ENCODE data around the gene SAA2. TPM values are rescaled to one million over a fixed set of nuclear protein-coding genes. Genes with fewer than 3 reads are reported as not detected.

Gene SAA2
- polyA plus RNA-seq, 1 donor (not counting 4 experiments of a cell fraction or from before 2014, with no cell fraction given): 1.2 TPM

- FAIRE-seq: no peak
- Histone ChIP-seq H3K4me1 (ENCODE audit: control insufficient read depth, extremely low read depth, insufficient read depth, low read length) (no peaks in the 10 kb centered on the region), H2AFZ (ENCODE audit: control insufficient read depth, low read length) (no peak overlapping the region), H3K4me2 (ENCODE audit: control insufficient read depth, extremely low read depth, insufficient read depth, low read depth, low read length) (no peak overlapping the region), H3K9me1 (ENCODE audit: control insufficient read depth, extremely low read depth, insufficient read depth, low read length) (no peaks in the 10 kb centered on the region), H4K20me1 (ENCODE audit: control insufficient read depth, extremely low read depth, insufficient read depth, low read length) (no peaks in the 10 kb centered on the region), H3K36me3 (ENCODE audit: control insufficient read depth in 2 of 2, extremely low read depth in 1 of 2, insufficient read depth in 2 of 2, low read length in 2 of 2) (peaks cover 22% of the 10 kb centered on the region in 2 experiments), H3K4me3 (ENCODE audit: control insufficient read depth in 2 of 3, extremely low read depth in 1 of 3, insufficient read depth in 2 of 3, low read depth in 1 of 3, low read length in 3 of 3) (no peak overlapping the region), H3K27ac (ENCODE audit: control insufficient read depth, insufficient read depth, low read length) (no peak overlapping the region), H3K79me2 (ENCODE audit: control insufficient read depth, insufficient read depth, low read length) (no peaks in the 10 kb centered on the region), H3K9me3 (ENCODE audit: control insufficient read depth, low read depth, low read length) (no peaks in the 10 kb centered on the region), H3K27me3 (ENCODE audit: control insufficient read depth, extremely low read depth, insufficient read depth, low read length) (no peaks in the 10 kb centered on the region), H3K9ac (ENCODE audit: control insufficient read depth, extremely low read depth, insufficient read depth, low read length) (no peak overlapping the region)
- TF ChIP-seq, protein P1, sequence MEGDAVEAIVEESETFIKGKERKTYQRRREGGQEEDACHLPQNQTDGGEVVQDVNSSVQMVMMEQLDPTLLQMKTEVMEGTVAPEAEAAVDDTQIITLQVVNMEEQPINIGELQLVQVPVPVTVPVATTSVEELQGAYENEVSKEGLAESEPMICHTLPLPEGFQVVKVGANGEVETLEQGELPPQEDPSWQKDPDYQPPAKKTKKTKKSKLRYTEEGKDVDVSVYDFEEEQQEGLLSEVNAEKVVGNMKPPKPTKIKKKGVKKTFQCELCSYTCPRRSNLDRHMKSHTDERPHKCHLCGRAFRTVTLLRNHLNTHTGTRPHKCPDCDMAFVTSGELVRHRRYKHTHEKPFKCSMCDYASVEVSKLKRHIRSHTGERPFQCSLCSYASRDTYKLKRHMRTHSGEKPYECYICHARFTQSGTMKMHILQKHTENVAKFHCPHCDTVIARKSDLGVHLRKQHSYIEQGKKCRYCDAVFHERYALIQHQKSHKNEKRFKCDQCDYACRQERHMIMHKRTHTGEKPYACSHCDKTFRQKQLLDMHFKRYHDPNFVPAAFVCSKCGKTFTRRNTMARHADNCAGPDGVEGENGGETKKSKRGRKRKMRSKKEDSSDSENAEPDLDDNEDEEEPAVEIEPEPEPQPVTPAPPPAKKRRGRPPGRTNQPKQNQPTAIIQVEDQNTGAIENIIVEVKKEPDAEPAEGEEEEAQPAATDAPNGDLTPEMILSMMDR (optimal IDR thresholded peaks at IDR 0.05 in 1 of 3, IDR thresholded peaks at IDR 0.05 in 1 of 3, conservative IDR thresholded peaks at IDR 0.05 in 1 of 3; ENCODE audit: extremely low read depth in 1 of 3, insufficient read depth in 2 of 3, low read length in 3 of 3): no peak
- dilution Hi-C loops (cut with MboI; ENCODE audit: extremely low pct_ligation_motif_present, low sequenced_read_pairs): no loop called here
- no peak for DNase-seq (ENCODE audit: low read depth, low spot score)
These were observed 46.4 kb upstream of the SAA2 start for GRCh38 chr11:18294862-18295261.

GRCh38 chr11:18288911-18289310 lies 40.4 kb upstream of the SAA2 start:
- Histone ChIP-seq H3K9me3 (ENCODE audit: control insufficient read depth, low read depth, low read length) (no peaks in the 10 kb centered on the region), H3K36me3 (ENCODE audit: control insufficient read depth in 2 of 2, extremely low read depth in 1 of 2, insufficient read depth in 2 of 2, low read length in 2 of 2) (peaks cover 24 to 27% of the 10 kb centered on the region in 2 experiments), H3K4me3 (ENCODE audit: control insufficient read depth in 2 of 3, extremely low read depth in 1 of 3, insufficient read depth in 2 of 3, low read depth in 1 of 3, low read length in 3 of 3) (no peak overlapping the region), H3K27ac (ENCODE audit: control insufficient read depth, insufficient read depth, low read length) (no peak overlapping the region), H2AFZ (ENCODE audit: control insufficient read depth, low read length) (no peak overlapping the region), H3K9ac (ENCODE audit: control insufficient read depth, extremely low read depth, insufficient read depth, low read length) (no peak overlapping the region), H3K9me1 (ENCODE audit: control insufficient read depth, extremely low read depth, insufficient read depth, low read length) (no peaks in the 10 kb centered on the region), H3K4me2 (ENCODE audit: control insufficient read depth, extremely low read depth, insufficient read depth, low read depth, low read length) (no peak overlapping the region), H3K79me2 (ENCODE audit: control insufficient read depth, insufficient read depth, low read length) (no peaks in the 10 kb centered on the region), H3K4me1 (ENCODE audit: control insufficient read depth, extremely low read depth, insufficient read depth, low read length) (no peaks in the 10 kb centered on the region), H4K20me1 (ENCODE audit: control insufficient read depth, extremely low read depth, insufficient read depth, low read length) (no peaks in the 10 kb centered on the region), H3K27me3 (ENCODE audit: control insufficient read depth, extremely low read depth, insufficient read depth, low read length) (no peaks in the 10 kb centered on the region)
- dilution Hi-C loops (cut with MboI; ENCODE audit: extremely low pct_ligation_motif_present, low sequenced_read_pairs): no loop called here
- DNase-seq (ENCODE audit: low read depth, low spot score) (no peak), FAIRE-seq (no peak)
- TF ChIP-seq, protein P1 (optimal IDR thresholded peaks at IDR 0.05 in 1 of 3, IDR thresholded peaks at IDR 0.05 in 1 of 3, conservative IDR thresholded peaks at IDR 0.05 in 1 of 3; ENCODE audit: extremely low read depth in 1 of 3, insufficient read depth in 2 of 3, low read length in 3 of 3): no peak
- TF ChIP-seq EZH2 (IDR thresholded peaks at IDR 0.05; ENCODE audit: low read length): no peak
